COR-L47 (cell line): ENCODE results near the gene LASP1.
"Not testable (repeated sequence)": the region's sequence is repeated elsewhere in the genome, so short reads cannot be mapped to it uniquely, and the experiment has no call there.

Experiments
- DNase-seq: peaks from one replicate; lab custom pipeline; 2025; lab: John Stamatoyannopoulos, UW

Gene LASP1

DNA sequence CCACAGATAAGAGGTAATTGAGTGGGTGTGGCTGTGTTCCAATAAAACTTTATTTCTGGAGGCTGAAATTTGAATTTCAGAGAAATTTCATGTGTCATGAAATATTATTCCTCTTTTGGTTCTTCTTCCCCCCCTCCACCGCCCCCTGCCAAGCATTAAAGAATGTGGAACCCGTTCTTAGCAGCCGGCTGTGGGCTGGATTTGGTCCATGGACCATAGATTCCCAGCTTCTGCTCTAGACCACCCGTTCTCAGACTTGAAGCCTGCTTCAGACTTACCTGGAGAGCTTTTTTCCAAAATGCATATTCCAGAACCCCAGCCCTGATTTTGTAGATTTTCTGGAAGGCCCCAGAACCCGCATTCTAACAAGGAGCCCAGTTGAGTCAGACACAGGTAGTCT, 40.5 kb downstream of the LASP1 start:
- DNase-seq, result no peak

DNA sequence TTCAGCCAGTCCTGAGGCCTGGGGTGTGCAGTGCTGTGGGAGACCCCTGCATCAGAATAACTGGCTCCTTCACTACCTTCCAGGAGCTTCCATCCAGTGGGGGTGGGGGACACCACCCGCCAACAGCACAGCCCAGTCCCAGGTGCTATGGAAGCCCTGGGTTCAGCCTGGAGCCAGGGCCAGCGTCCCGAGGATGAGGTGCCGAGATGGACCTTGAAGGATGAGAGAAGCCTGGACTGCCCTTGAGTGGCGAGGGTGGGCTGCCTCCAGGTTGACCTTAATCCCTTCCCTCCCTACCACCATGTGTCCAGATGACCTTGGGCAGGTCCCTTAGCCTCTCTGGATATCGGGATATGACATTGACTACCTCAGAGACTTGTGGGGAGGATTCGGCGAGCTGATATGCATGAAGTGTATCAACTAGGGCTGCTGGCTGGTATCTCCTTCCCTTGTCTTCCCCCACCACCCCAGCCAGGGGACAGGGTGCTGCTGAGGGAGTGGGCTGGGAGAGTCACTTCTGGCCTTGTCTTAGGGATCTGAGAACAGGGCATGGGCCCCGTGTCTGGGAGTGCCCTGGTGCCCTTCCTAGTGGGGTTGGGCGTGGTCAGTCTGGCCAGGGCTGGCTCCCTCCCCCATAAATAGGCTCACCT, 41.3 kb downstream of the LASP1 start:
- no peak for DNase-seq

DNA sequence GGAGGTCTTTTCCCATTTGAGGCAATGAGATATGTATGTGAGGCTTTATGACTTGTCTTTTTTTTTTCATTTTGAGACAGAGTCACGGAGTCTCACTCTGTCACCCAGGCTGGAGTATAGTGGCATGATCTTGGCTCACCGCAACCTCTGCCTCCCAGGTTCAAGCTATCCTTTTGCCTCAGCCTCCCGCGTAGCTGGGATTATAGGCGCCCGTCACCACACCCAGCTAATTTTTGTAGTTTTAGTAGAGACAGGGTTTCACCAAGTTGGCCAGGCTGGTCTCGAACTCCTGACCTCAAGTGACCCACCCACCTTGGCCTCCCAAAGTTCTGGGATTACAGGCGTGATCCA, 41.8 kb downstream of the LASP1 start:
- DNase-seq, result not testable (repeated sequence)

DNA sequence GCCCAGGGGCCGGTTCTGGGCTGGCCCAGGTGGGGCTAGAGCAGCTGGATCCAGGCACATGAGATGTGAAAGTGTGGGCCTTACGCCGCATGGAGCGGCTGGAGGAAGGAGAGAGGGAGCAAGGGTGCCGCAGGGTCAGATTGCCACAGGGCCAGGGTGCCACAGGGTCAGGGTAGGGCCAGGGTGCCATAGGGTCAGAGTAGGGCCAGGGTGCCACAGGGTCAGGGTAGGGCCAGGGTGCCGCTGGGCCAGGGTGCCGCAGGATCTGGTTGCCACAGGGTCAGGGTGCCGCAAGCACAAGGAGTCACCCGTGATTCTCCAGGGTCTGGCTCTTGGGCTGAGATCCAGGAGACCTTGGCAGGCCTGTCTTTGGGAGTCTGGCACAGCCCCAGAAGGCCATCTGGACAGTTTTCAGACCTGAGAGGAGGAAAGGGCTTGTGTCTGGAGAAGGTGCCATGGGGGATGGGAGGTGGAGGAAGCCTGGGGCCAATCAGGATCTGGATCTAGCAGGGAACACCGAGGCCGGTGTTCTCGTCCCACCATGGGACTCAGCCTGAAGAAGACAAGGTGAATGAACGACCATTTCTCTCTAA, 42.5 kb downstream of the LASP1 start:
- no peak for DNase-seq

DNA sequence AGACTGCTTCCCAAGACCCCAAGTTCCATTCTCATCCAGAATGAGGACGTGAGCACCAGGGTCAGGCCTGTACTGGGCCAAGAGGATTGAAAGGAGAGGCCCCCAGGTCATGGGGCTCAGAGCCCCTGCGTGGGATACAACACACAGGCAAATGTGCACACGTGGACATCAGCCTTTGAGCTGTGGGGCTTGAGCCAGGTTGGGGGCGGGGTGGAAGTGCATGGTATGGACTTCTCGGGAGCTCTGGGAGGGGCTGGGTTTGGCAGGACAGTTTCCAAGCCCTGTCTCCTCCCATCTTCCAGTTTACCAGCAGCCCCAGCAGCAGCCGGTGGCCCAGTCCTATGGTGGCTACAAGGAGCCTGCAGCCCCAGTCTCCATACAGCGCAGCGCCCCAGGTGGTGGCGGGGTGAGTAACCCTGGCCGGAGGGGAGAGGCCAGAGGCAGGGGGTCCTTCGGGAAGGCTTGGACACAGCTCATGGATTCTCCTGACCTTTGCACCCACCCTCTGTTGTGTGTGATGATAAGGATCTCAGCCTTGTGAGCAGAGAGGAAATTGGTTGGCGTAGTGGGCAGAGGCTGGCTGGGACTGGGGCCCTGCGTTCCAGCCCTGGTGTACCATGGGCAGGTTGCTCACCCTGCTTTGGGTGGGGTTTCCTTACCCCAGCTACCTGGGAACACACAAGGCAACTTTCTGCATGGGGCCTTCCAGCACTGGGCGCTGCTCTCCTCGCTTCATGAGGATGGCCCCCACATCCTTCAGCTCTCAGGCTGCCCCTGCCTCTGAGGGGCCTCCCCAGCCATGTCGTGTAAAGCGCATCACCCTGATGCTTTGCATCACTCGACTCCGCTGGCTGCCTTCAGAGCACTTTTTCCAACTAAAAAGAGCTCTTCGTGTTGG, 45.1 kb downstream of the LASP1 start:
- no peak for DNase-seq

DNA sequence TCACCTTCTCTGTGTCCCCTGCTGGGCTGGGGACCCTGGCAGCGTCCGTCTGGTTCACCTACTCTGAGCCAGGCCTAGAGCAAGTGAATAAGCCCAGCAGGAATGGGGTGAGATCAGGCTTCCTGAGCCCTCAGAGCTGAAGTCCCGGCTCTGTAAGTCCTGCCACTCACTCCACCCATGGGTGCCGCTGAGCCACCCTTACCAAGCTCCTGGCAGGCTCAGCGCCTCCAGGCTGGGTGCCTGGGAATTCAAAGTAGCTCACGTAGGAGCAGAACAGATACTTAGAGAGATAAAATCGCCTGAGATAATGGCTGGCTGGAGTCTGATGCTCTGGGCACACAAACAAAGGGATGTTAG, 45.8 kb downstream of the LASP1 start:
- DNase-seq, result no peak

DNA sequence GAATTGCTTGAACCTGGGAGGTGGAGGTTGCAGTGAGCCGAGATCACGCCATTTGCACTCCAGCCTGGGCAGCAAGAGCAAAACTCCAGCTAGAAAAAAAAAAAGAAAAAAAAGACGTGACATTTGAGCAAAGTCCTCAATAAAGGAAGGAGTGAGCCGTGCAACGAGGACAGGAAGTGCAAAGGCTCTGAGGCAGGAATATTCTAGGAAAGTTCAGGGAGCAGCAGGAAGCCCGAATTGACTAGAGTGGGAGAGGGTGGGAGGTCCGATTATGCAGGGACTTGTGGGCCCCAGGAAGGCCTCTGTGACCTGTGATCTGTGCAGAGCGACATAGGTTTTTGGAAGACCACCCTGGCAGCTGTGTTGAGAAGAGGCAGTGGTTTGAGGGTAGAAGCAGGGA, 46.9 kb downstream of the LASP1 start:
- no peak for DNase-seq

DNA sequence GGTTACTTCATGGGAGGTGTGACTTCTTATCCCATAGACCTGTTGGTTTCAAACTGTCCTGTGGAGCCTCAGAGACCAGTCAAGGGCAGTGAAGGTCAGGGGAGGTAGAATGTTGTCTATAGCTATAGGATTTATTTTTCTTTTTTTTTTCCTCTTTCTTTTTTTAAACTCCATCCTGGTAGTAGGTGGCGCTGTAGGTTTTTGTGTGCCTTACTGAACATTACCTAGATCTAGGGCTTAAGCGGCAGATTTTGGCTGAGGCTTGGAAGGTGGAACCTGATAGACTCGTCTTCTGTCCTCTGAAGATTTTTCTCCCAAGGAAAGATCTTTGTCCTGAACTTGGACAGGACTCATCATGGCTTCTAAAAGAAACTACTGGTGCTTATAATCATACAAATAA, 47.4 kb downstream of the LASP1 start:
- no peak for DNase-seq

DNA sequence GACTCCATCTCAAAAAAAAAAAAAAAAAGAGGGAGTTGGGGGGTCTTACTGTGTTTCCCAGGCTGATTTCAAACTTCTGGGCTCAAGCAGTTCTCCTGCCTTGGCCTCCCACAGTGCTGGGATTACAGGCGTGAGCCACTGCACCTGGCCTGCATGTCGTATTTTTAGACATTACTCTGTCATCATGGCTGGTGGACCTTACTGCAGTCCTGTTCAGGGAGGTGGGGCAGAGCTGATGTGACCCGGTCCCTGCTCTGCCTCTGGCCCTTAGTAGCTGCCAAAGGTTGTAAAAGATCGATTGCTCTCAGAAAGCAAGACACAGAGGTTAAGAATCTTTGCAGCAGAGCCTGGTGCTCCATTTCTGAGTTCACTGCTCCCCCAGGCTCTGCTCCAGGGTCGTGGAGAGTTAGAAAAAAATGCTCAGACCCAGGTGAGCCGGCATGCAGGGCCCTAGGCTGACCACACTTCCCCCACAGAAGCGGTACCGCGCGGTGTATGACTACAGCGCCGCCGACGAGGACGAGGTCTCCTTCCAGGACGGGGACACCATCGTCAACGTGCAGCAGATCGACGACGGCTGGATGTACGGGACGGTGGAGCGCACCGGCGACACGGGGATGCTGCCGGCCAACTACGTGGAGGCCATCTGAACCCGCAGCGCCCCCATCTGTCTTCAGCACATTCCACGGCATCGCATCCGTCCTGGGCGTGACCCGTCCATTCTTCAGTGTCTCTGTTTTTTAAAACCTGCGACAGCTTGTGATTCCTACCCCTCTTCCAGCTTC, 48.5 kb downstream of the LASP1 start:
- no peak for DNase-seq

DNA sequence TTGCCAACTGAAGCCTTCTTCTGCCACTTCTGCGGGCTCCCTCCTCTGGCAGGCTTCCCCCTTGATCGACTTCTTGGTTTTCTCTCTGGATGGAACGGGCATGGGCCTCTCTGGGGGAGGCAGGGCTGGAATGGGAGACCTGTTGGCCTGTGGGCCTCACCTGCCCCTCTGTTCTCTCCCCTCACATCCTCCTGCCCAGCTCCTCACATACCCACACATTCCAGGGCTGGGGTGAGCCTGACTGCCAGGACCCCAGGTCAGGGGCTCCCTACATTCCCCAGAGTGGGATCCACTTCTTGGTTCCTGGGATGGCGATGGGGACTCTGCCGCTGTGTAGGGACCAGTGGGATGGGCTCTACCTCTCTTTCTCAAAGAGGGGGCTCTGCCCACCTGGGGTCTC, 49.1 kb downstream of the LASP1 start:
- no peak for DNase-seq

DNA sequence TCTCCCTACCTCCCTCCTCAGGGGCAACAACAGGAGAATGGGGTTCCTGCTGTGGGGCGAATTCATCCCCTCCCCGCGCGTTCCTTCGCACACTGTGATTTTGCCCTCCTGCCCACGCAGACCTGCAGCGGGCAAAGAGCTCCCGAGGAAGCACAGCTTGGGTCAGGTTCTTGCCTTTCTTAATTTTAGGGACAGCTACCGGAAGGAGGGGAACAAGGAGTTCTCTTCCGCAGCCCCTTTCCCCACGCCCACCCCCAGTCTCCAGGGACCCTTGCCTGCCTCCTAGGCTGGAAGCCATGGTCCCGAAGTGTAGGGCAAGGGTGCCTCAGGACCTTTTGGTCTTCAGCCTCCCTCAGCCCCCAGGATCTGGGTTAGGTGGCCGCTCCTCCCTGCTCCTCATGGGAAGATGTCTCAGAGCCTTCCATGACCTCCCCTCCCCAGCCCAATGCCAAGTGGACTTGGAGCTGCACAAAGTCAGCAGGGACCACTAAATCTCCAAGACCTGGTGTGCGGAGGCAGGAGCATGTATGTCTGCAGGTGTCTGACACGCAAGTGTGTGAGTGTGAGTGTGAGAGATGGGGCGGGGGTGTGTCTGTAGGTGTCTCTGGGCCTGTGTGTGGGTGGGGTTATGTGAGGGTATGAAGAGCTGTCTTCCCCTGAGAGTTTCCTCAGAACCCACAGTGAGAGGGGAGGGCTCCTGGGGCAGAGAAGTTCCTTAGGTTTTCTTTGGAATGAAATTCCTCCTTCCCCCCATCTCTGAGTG, 49.6 kb downstream of the LASP1 start:
- DNase-seq, result no peak

DNA sequence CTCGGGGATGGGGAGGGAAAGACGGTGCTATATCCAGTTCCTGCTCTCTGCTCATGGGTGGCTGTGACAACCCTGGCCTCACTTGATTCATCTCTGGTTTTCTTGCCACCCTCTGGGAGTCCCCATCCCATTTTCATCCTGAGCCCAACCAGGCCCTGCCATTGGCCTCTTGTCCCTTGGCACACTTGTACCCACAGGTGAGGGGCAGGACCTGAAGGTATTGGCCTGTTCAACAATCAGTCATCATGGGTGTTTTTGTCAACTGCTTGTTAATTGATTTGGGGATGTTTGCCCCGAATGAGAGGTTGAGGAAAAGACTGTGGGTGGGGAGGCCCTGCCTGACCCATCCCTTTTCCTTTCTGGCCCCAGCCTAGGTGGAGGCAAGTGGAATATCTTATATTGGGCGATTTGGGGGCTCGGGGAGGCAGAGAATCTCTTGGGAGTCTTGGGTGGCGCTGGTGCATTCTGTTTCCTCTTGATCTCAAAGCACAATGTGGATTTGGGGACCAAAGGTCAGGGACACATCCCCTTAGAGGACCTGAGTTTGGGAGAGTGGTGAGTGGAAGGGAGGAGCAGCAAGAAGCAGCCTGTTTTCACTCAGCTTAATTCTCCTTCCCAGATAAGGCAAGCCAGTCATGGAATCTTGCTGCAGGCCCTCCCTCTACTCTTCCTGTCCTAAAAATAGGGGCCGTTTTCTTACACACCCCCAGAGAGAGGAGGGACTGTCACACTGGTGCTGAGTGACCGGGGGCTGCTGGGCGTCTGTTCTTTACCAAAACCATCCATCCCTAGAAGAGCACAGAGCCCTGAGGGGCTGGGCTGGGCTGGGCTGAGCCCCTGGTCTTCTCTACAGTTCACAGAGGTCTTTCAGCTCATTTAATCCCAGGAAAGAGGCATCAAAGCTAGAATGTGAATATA, 50.8 kb downstream of the LASP1 start:
- no peak for DNase-seq

DNA sequence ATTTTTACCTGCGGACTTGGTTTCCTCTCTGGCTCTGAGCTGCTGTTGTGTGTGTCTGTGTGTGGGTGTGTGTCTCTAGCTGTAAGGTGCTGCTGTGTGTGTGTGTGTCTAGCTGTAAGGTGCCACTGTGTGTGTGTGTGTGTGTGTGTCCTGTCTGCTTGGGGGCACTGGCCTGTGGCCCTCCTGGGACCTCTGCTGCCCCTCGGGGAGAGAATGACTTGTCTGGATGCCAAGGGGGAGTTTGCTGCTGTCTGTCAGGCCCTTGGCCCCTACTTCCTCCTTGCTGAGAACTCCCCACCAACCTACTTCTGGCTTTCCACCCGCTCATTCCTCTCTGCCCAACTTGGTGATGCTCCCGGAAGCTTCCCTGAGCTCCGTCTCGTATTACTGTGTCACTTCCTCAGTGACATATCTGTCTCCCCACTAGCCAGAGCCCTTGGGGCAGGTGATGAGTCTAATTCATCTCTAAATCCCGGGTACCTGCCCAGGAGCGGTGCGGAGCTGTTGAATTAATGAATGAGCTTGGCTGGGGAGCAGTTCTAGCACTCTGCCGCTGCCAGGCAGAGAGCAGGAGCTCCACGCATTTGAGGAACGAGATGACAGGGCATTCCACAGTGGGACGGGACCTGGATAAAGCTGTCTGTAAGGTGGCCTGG, 52.0 kb downstream of the LASP1 start:
- no peak for DNase-seq

DNA sequence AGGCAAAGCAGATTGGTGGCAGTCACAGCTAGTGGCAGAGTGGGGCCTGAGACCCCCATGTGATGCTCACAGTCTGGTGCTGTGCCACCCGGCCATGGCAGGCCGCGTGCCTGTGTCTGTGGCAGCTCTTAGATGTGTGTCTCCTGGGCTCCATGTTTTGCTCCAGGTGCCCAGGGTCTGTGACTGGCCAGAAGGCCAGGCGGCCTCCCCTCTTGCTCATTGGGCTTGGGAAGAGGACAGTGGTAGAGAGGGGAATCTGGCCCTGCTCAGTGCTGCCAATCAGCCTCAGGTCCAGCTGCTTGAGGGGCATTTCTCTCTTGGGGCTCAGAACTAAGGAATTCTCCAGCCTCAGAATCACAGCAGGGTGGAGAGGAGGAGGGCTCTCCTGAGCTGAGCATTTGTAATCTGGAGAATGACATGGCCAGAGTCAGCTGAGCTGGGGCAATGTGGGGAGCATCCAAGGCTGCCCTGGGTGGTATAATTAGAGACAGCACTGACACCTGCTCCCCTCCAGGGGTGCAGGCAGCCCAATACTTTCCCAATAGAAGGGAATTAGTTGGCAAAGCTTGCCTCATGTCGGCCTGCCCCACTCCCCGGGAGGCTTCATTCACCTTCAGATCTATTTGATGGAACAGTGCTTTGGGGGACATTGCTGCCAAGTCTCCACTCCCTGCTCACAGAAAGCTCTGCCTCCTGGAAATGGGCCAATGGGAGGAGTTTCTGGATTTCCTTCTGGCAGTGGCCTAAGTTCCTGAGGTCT, 52.9 kb downstream of the LASP1 start:
- DNase-seq, result peak; percentile 85

DNA sequence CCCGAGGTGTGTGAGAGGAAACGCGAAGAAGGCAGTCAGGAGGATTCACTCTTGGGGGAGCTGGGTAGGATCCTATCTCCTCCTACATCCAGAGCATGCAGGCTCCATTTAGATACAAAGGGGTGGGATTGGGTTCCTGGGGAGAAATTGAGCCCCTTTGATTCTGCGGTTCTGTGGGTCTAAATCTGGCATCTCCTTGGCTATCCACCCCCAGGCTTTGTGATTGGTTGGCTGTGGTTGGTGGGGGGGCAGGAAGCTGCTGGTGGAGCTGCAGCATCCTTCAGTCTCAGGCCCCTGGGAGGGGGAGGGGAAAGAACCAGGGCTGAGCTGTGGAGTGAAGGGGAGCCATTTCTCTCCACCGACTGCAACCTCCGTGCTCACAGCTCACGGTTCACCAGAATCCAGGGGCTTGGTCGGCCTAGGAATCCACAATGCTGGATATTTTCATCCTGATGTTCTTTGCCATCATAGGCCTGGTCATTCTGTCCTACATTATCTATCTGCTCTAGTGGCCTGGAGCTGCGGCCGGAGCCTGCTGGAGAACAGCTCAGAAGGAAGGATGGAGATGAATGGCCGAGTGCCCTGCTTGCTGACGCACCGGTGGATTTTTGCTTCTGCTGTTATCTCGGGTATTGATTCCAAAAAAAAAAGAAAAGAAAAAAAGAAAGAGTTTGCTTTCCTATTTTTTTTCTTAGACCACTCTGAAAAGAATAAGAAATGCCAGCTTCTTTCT, 55.6 kb downstream of the LASP1 start, which contains the start of gene LASP1NB:
Gene LASP1NB, plus strand, starts transcription at position 352 of the 733 bp plus-strand sequence.
- DNase-seq, result no peak

DNA sequence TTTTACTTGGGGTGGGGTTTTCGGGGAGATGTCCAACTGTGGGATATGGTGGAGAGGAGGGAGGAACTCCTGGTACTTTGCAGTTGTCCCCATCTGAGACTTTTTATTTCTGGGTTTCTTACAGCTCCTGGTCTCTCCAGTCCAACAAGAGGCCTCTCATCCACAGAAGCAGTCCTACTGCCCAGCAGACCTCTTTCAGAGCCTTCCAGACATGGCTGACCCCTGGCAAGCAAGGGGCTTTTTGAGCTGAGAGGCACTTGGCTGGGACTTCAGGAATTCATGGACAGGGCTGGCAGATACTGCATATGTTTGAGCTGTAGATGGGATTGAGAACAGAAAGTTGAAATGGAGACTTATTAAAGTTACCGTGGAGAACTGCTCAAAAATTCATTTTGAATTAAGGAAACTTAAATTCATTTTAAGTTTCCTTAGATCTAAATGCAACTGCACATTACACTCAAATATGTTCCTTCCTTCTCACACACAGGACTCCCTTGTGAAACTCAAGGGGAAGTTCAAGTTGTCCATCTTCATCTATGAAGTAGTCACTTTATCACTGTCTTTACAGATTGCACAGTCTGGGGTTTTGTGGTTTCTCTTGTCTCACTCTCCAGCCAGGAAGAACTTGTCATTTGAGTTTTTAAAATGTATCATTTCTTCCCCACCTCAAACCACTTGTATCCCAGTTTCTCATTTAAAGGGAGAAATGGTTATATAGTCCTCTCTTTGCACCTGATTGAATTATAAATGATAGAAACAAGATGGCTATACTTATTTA, 56.6 kb downstream of the LASP1 start:
- no peak for DNase-seq

DNA sequence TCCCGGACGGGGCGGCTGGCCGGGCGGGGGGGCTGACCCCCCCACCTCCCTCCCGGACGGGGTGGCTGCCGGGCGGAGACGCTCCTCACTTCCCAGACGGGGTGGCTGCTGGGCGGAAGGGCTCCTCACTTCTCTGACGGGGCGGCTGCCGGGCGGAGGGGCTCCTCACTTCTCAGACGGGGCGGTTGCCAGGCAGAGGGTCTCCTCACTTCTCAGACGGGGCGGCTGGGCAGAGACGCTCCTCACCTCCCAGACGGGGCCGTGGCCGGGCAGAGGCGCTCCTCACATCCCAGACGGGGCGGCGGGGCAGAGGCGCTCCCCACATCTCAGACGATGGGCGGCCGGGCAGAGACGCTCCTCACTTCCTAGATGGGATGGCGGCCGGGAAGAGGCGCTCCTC, 60.9 kb downstream of the LASP1 start:
- DNase-seq, result not testable (repeated sequence)

DNA sequence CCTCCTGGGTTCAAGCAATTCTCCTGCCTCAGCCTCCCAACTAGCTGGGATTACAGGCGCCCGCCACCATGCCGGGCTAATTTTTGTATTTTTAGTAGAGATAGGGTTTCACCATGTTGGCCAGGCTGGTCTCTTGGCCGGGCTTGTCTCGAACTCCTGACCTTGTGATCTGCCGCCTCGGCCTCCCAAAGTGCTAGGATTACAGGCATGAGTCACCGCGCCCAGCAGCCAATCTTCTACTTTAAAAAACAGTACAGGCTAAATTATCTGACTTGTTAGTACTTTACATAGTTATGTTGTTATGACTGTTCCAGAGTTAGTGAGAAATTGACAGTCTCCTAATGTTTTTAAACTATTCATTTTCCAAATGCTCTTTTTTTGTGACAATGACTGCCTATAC, 64.1 kb downstream of the LASP1 start:
- not testable (repeated sequence) for DNase-seq
